GM21526 (cell line): Measurements from ENCODE around the gene POLR3C.
A peak's percentile ranks its signal among the peaks of the same experiment; 100 is the strongest.

Experiments
- ATAC-seq: cut with Tn5 transposase; IDR thresholded peaks from one replicate; pipeline ENCODE4 v1.9.1; 2021; ENCODE audit warnings: moderate library complexity; ENCODE audit not compliant: unreplicated experiment, low FRiP score

POLR3C gene

GRCh38 chr1:145859491-145860023 is 35.6 kb downstream of the POLR3C start:
- peak; percentile 66 for ATAC-seq

GRCh38 chr1:145863282-145864018 is 39.5 kb downstream of the POLR3C start:
- no peak for ATAC-seq

GRCh38 chr1:145868232-145868631 is 44.2 kb downstream of the POLR3C start:
- no peak for ATAC-seq

GRCh38 chr1:145871994-145872924 is 48.3 kb downstream of the POLR3C start:
- ATAC-seq = no peak

GRCh38 chr1:145874646-145875045 is 50.6 kb downstream of the POLR3C start:
- ATAC-seq = no peak

- no peak for ATAC-seq
These were observed 54.0 kb downstream of the POLR3C start for GRCh38 chr1:145877923-145878486.

- ATAC-seq = no peak
These were observed 54.7 kb downstream of the POLR3C start for GRCh38 chr1:145878724-145879123.

- ATAC-seq = no peak
These were observed 55.8 kb downstream of the POLR3C start for GRCh38 chr1:145879775-145880174.

GRCh38 chr1:145884675-145885074 is 60.7 kb downstream of the POLR3C start:
- ATAC-seq = no peak

GRCh38 chr1:145885738-145886287 is 61.8 kb downstream of the POLR3C start, which contains the start of gene ANKRD35:
ANKRD35 (minus strand) TSS chr1:145885866; CDS start chr1:145885758, 108 bp downstream.
- peak; percentile 94 for ATAC-seq

GRCh38 chr1:145886390-145886789 is 62.4 kb downstream of the POLR3C start:
- no peak for ATAC-seq

GRCh38 chr1:145886816-145887215 is 62.8 kb downstream of the POLR3C start:
- no peak for ATAC-seq

- no peak for ATAC-seq
These were observed 63.6 kb downstream of the POLR3C start for GRCh38 chr1:145887631-145888030.

- ATAC-seq = no peak
These were observed 65.7 kb downstream of the POLR3C start for GRCh38 chr1:145889722-145890121.

GRCh38 chr1:145891143-145891542 is 67.1 kb downstream of the POLR3C start:
- no peak for ATAC-seq

- no peak for ATAC-seq
These were observed 67.8 kb downstream of the POLR3C start for GRCh38 chr1:145891587-145892485.

GRCh38 chr1:145892486-145893087 is 68.6 kb downstream of the POLR3C start:
- no peak for ATAC-seq

- ATAC-seq = no peak
These were observed 69.5 kb downstream of the POLR3C start for GRCh38 chr1:145893306-145894055.
